ENCODE measurements around the gene GRID1.

GRCh38 chr10:86356296-86356695, 10.3 kb downstream of the GRID1 start:
- TF ChIP-seq CTCF (IDR thresholded peaks at IDR 0.05) (no peak), POLR2A (IDR thresholded peaks at IDR 0.05) (no peak)

Measured in lower leg skin (tissue), 3 donors.